ENCODE measurements around the gene LAIR2.
"Not testable (repeated sequence)": the region's sequence is repeated elsewhere in the genome, so short reads cannot be mapped to it uniquely, and the experiment has no call there.

Gene LAIR2

DNA sequence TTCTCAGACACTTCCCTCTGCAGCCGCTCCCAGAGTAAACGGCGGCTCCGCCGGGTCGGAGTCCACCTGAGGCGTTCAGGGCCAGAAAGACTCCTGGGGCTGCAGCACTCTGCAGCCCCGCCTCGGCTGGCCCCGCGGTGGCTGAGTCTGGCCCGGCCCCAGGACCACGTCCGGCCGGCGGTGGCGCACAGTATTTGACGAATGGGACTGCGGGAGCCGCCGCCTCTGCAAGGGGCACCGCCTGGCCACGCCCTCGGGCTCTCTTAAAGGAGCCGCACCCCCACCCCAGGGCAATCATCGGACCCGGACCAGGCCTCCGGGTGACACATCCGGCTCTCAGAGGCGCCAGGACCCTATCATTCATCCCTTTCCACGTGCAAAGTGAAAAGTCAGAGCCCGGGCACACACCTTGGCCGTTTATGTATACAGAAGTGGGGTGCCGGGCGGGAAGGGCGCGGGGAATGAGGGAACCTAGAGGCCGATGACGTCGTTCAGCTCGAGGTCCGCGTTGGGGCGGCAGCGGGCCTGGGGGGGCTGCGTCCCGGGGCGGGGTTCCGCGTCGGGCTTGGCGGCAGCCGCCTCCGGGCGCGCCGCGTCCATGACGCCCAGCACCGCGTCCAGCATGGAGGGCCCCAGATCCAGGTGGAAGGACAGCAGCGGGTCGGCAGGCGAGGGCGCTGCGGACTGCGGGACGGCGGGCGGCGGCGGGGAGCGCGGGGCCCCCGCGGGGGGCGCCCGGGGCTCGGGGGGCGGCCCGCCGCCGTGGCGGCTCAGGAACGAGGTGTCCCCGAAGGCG, 37.8 kb upstream of the LAIR2 start:
- DNase-seq = peak; percentile 91

DNA sequence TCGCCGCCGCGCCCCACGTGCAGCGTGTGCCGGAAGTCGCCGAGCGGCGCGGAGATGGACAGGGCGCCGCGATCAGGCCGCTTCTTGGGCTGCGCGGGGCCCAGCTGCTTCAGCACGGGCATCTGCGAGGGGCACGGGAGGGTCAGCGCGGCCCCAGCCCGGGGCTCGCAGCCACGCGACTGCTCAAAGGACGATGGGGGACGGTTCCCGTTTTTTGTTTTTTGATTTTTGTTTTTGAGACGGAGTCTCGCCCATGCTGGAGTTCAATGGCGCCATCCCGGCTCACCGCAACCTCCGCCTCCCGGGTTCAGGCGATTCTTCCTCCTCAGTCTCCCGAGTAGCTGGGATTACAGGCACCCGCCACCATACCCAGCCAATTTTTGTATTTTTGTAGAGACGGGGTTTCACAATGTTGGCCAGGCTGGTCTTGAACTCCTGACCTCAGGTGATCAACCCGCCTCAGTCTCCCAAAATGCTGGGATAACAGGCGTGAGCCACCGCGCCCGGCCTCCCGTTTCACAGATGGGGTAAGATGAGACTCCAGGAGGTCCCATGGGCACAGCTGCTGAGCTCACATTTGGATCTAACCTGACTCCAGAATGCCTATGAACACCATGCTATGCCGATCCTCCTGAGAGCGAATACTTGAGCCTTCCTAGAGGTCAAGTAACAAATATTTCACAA, 37.1 kb upstream of the LAIR2 start:
- DNase-seq = no peak

GRCh38 chr19:54466110-54466480, 36.5 kb upstream of the LAIR2 start:
- DNase-seq = not testable (repeated sequence)

GRCh38 chr19:54469496-54469934, 33.1 kb upstream of the LAIR2 start:
- no peak for DNase-seq

GRCh38 chr19:54470276-54470887, 32.2 kb upstream of the LAIR2 start:
- no peak for DNase-seq

DNA sequence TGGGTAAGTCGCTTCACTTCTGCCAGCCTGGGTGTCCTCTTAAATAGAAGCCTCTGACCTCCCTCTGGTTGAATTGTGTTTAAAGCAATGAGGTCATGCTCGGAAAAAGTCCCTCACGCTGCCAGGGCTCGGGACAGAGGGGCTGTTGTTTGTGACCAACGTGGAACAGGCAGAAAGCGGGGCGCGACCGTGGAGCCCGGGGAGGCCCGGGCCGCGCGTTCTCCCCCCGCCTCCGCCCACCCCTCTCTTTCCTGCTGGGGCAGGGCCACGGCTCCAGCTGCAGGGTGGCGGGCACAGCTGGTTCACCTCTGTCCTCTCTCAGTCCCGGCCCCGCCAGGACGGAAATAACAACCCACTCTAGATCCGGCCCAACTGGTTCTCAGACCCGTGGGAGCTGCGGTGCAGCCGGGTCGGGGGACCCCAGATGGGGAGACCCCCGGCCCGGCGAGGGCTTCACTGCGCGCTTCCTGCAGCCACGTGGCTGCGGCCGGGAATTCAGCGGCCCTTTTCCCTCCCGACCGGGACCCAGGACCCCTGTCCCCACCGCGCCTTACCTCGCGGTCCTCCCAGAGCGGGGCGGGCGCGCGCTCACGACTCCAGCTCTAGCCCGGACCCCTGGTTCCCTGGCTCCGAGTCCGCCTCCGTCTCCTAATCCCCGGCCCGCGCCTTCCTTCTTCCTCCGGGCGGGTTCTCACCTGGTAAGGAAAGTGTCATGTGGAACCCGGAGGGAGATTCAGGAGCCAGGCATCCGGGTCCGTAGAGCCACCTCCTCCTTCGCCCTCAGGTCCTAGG, 31.4 kb upstream of the LAIR2 start:
- DNase-seq = no peak

DNA sequence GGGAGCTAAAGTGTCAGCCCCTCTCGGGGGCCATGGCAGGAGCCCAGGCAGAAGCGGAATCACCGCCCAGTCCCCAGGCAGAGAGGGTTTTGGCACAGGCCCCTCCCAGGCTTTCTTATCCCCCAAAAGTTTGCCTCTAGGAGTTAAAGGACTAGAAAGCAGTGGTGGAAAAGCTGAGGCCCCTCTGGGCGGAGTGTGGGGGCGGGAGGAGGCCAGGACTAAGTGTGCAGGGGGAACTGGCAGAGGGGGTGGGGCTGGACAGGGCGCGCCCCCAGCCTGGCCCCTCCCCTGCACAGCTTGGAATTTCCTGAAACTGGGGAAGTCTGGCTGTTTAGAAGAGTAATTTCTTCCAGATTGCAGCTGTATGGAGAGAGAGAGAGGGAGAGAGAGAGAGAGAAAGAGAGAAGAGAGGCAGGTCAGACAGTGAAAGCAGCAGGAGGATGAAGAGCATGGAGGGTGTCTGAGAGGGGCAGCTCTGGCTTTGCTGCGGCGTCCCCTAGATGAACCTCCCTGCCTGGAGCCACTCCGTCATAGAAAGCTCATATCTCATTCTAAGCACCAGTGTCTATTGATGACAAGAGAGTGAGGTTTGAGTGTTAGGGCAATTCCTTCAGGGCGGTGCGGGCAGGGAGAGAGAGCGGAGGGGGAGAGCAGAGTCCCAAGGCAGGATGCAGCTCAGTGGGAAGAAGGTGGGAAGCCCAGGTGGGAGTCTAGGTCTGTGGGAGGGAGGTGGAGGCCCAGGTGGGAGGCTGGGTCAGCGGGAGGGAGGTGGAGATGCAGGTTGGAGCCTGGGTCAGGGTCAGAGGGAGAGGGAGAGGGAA, 29.4 kb upstream of the LAIR2 start, which contains the start of gene CDC42EP5:
CDC42EP5 (minus strand) TSS at position 226 of the 821 bp plus-strand sequence. CDS start 7,749 bp downstream, outside the sequence.
- DNase-seq = peak; percentile 90

DNA sequence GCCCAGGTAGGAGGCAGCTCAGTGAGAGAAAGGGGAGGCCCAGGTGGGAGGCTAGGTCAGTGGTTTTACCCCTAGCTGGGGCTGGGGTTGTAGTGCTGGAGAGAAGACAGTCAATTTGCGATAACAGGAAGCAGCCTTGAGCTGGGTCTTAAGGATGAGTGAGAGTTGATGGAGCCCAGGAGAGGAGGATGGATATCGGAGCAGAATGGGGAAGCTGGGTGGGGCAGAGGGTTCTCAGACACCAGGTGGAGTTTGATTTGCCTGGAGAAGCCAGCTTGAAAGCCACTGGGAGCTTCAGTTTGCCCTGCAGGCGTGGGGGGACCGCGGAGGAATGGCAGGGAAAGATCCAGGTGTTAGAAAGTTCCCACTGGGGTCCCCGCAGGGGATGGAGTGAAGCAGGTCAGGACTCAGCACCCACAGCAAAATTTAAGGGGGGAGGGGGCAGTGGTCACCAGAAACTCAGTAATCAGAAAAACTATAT, 28.7 kb upstream of the LAIR2 start:
- DNase-seq = no peak

- DNase-seq = no peak
These were observed 26.9 kb upstream of the LAIR2 start for GRCh38 chr19:54475706-54476105.

GRCh38 chr19:54477650-54478049, 25.0 kb upstream of the LAIR2 start:
- DNase-seq = no peak

GRCh38 chr19:54478677-54479266, 23.9 kb upstream of the LAIR2 start:
- DNase-seq = peak; percentile 49

- DNase-seq = no peak
These were observed 22.6 kb upstream of the LAIR2 start for GRCh38 chr19:54480051-54480450.

GRCh38 chr19:54481326-54481930, 21.2 kb upstream of the LAIR2 start:
- DNase-seq = peak; percentile 51

GRCh38 chr19:54482889-54483288, 19.7 kb upstream of the LAIR2 start:
- DNase-seq = no peak

- no peak for DNase-seq
These were observed 18.2 kb upstream of the LAIR2 start for GRCh38 chr19:54484451-54484850.

- no peak for DNase-seq
These were observed 16.8 kb upstream of the LAIR2 start for GRCh38 chr19:54485851-54486250.

DNA sequence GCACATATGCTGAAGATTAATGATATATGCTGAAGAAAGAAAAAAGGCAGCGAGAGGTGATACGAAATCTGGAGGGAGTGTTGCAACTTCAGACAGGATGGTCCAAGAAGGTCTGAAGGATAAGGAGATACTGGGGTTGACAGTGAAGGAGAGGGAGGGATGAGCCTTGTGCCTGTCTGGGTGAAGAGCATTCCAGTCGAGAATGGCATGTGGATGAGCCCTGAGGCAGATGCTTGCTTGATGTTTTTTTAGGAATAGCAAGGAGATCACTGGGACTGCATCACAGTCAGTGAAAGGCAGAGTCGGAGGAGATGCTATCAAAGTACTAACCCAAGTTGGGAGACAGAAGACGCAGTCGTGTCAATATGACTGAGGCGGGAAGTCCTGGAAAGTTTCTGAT, 13.3 kb upstream of the LAIR2 start:
- no peak for DNase-seq

DNA sequence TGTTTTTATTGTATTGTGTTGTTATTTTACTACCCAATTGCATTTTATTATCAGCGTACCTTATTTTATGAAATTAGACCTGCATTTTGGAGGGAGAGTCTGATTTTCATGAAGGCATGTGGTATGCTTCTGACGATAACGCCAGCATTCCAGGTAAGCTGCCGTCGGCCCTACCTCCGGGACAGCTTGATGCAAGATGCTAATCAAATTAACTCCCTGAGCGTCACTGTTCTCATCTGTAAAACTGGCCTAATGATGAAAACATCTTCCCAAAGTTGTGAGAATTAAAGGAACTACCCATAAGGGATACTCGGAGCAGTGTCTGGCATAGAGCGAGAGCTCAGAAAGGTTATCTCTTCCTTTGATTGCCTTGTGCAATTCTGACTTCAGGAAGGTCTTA, 12.9 kb upstream of the LAIR2 start:
- DNase-seq = no peak

- DNase-seq = no peak
These were observed 10.1 kb upstream of the LAIR2 start for GRCh38 chr19:54492568-54492967.

- DNase-seq = not testable (repeated sequence)
These were observed 9.6 kb upstream of the LAIR2 start for GRCh38 chr19:54493056-54493455.
